Measurements from ENCODE around the gene SLC22A1.

DNA sequence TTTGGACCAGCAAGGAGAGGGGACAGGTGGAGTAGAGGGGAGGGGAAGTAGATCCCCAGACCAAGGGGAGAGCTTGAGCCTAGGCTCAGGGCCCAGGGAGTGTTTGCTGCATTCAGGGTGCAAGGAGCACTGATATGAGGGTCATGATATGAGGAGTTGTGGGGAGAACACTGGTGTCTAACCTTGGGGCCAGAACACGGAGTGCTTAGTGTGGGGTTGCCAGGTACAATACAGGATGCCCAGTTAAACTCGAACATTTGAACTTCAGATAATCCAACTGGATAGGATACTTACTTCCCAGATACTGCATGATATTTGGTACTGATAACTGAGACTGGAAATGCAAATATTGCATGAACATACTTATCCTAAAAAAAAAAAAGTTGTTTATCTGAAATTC lies 2.4 kb downstream of the SLC22A1 start:
- TF ChIP-seq, protein P1, sequence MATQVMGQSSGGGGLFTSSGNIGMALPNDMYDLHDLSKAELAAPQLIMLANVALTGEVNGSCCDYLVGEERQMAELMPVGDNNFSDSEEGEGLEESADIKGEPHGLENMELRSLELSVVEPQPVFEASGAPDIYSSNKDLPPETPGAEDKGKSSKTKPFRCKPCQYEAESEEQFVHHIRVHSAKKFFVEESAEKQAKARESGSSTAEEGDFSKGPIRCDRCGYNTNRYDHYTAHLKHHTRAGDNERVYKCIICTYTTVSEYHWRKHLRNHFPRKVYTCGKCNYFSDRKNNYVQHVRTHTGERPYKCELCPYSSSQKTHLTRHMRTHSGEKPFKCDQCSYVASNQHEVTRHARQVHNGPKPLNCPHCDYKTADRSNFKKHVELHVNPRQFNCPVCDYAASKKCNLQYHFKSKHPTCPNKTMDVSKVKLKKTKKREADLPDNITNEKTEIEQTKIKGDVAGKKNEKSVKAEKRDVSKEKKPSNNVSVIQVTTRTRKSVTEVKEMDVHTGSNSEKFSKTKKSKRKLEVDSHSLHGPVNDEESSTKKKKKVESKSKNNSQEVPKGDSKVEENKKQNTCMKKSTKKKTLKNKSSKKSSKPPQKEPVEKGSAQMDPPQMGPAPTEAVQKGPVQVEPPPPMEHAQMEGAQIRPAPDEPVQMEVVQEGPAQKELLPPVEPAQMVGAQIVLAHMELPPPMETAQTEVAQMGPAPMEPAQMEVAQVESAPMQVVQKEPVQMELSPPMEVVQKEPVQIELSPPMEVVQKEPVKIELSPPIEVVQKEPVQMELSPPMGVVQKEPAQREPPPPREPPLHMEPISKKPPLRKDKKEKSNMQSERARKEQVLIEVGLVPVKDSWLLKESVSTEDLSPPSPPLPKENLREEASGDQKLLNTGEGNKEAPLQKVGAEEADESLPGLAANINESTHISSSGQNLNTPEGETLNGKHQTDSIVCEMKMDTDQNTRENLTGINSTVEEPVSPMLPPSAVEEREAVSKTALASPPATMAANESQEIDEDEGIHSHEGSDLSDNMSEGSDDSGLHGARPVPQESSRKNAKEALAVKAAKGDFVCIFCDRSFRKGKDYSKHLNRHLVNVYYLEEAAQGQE (IDR thresholded peaks at IDR 0.05; ENCODE audit: insufficient read depth in 1 of 2, low read depth in 2 of 2, low read length in 2 of 2) = no peak
- TF ChIP-seq TAF1 (IDR thresholded peaks at IDR 0.05; ENCODE audit: borderline replicate concordance, insufficient read depth, low read length) (no peak), POLR2AphosphoS5 (IDR thresholded peaks at IDR 0.05; ENCODE audit: low read depth, low read length) (no peak), SIN3A (IDR thresholded peaks at IDR 0.05; ENCODE audit: borderline replicate concordance, insufficient read depth, low read length) (no peak), FOXP2 (optimal IDR thresholded peaks at IDR 0.05; ENCODE audit: borderline replicate concordance, extremely low read depth, extremely low read length, insufficient read depth) (no peak)
